H1 (cell line): ENCODE data around the gene SLC48A1. TPM values are rescaled to one million over a fixed set of nuclear protein-coding genes. Genes with fewer than 3 reads are reported as not detected.

Experiments used
- CTCF ChIA-PET: fragments of 300-600 bp; sonication (Branson Sonifier 250); formaldehyde crosslinking; loops from one replicate; lab custom pipeline; 2021; ENCODE audit not compliant: partially characterized antibody; lab: Charles Lee
- POLR2A ChIA-PET: fragments of 300-600 bp; sonication (Branson Sonifier 250); formaldehyde crosslinking; loops from one replicate; lab custom pipeline; 2021; ENCODE audit warnings: inconsistent platforms; ENCODE audit not compliant: partially characterized antibody; lab: Charles Lee
- DNase-seq, 2 experiments: peaks; one replicate each; pipeline versions ENCODE4 v3.0.0 to v3.0.0-alpha.2; 2010 to 2022; ENCODE audit warnings: low spot score in 2 of 2, low read depth in 1 of 2, mixed read lengths in 1 of 2
- FAIRE-seq: peaks from 2 replicates; lab custom pipeline; 2011; peaks lifted over from hg19 to GRCh38; lab: Jason Lieb, UNC
- H2AFZ ChIP-seq: 2 replicates; pipeline ENCODE4 v1.8.1; 2012; ENCODE audit warnings: low read length, inconsistent platforms
- H2AK5ac ChIP-seq: 2 replicates; pipeline ENCODE4 v1.6.1; 2013; ENCODE audit warnings: low read depth, low read length
- H2BK120ac ChIP-seq: replicated peaks from 2 replicates; pipeline ENCODE3; 2013; ENCODE audit warnings: low read depth, low read length, inconsistent platforms
- H2BK12ac ChIP-seq: 2 replicates; pipeline ENCODE4 v1.6.1; 2013; ENCODE audit warnings: low read depth, low read length
- H2BK15ac ChIP-seq: 2 replicates; pipeline ENCODE4 v1.6.1; 2013; ENCODE audit warnings: low read length
- H2BK20ac ChIP-seq: 2 replicates; pipeline ENCODE4 v1.6.1; 2013; ENCODE audit warnings: low read length
- H2BK5ac ChIP-seq: 2 replicates; pipeline ENCODE4 v1.6.1; 2013; ENCODE audit warnings: low read depth, low read length
- H3K14ac ChIP-seq: 2 replicates; pipeline ENCODE4 v1.6.1; 2013; ENCODE audit warnings: inconsistent platforms; ENCODE audit not compliant: insufficient read length
- H3K18ac ChIP-seq: 2 replicates; pipeline ENCODE4 v1.6.1; 2013; ENCODE audit warnings: low read length; ENCODE audit errors: extremely low read depth
- H3K23ac ChIP-seq: 2 replicates; pipeline ENCODE4 v1.6.1; 2013; ENCODE audit warnings: inconsistent platforms; ENCODE audit not compliant: insufficient read length
- H3K23me2 ChIP-seq: 2 replicates; pipeline ENCODE4 v1.6.1; 2013; ENCODE audit warnings: low read depth, low read length
- H3K27ac ChIP-seq: 2 replicates; pipeline ENCODE4 v1.6.1; 2011; ENCODE audit warnings: low read depth, low read length, inconsistent platforms
- H3K27me3 ChIP-seq, 4 experiments: replicated peaks in 1 of 4; 1 replicate in 1 of 4; 2 replicates in 3 of 4; pipeline versions ENCODE4 v1.6.1 to v1.8.1; 2011 to 2013; ENCODE audit warnings: low read length in 3 of 4, mild to moderate bottlenecking in 3 of 4, inconsistent platforms in 2 of 4, mixed read lengths in 2 of 4, moderate library complexity in 1 of 4; ENCODE audit not compliant: control insufficient read depth in 3 of 4, insufficient read depth in 3 of 4; ENCODE audit errors: extremely low read depth in 1 of 4
- H3K36me3 ChIP-seq, 4 experiments: 2 replicates each; pipeline versions ENCODE4 v1.6.1 to v1.8.1; 2011 to 2013; ENCODE audit warnings: mild to moderate bottlenecking in 4 of 4, low read length in 3 of 4, moderate library complexity in 2 of 4, control low read depth in 1 of 4, inconsistent platforms in 1 of 4; ENCODE audit not compliant: insufficient read depth in 4 of 4, control insufficient read depth in 2 of 4
- H3K4ac ChIP-seq: replicated peaks from 2 replicates; pipeline ENCODE3; 2013; ENCODE audit warnings: low read length, low read depth, mixed read lengths, inconsistent platforms; ENCODE audit not compliant: insufficient read length
- H3K4me1 ChIP-seq, 4 experiments: replicated peaks in 1 of 4; 1 replicate in 1 of 4; 2 replicates in 3 of 4; pipeline versions ENCODE4 v1.6.1 to v1.8.1; 2011 to 2013; ENCODE audit warnings: low read length in 3 of 4, inconsistent platforms in 2 of 4, mixed read lengths in 1 of 4; ENCODE audit not compliant: insufficient read depth in 4 of 4, control insufficient read depth in 3 of 4
- H3K4me2 ChIP-seq, 2 experiments: 2 replicates each; pipeline versions ENCODE4 v1.6.1 to v1.8.1; 2011 to 2013; ENCODE audit warnings: low read depth in 2 of 2, low read length in 2 of 2, control low read depth in 1 of 2, inconsistent platforms in 1 of 2, mild to moderate bottlenecking in 1 of 2; ENCODE audit not compliant: insufficient read depth in 1 of 2
- H3K4me3 ChIP-seq, 4 experiments: fragments of 200-600, 300-600 bp in 1 of 4; sonication (generic), shearing (Covaris generic), sonication (Bioruptor Twin) in 1 of 4; 2 replicates each; pipeline versions ENCODE4 v1.5.1 to v1.8.1; 2011 to 2016; ENCODE audit warnings: low read length in 4 of 4, low read depth in 3 of 4, control low read depth in 2 of 4, inconsistent platforms in 2 of 4, mild to moderate bottlenecking in 2 of 4, mixed read lengths in 1 of 4, moderate library complexity in 1 of 4; ENCODE audit not compliant: insufficient read depth in 2 of 4; ENCODE audit errors: extremely low read depth in 1 of 4
- H3K56ac ChIP-seq: replicated peaks from 2 replicates; pipeline ENCODE3; 2013; ENCODE audit warnings: low read depth, mild to moderate bottlenecking, mixed read lengths, low read length, inconsistent platforms; ENCODE audit not compliant: insufficient read length
- H3K79me1 ChIP-seq: 2 replicates; pipeline ENCODE4 v1.6.1; 2013; ENCODE audit warnings: low read depth, low read length, control low read depth
- H3K79me2 ChIP-seq, 2 experiments: 2 replicates each; pipeline versions ENCODE4 v1.6.1 to v1.8.1; 2012 to 2013; ENCODE audit warnings: low read length in 2 of 2, mild to moderate bottlenecking in 2 of 2, inconsistent platforms in 1 of 2; ENCODE audit not compliant: insufficient read depth in 2 of 2, control insufficient read depth in 1 of 2
- H3K9ac ChIP-seq, 4 experiments: replicated peaks in 1 of 4; 1 replicate in 1 of 4; 2 replicates in 3 of 4; pipeline versions ENCODE4 v1.6.1 to v1.8.1; 2011 to 2013; ENCODE audit warnings: low read depth in 3 of 4, low read length in 3 of 4, control low read depth in 2 of 4, mild to moderate bottlenecking in 2 of 4, moderate library complexity in 2 of 4, inconsistent platforms in 1 of 4; ENCODE audit errors: extremely low read depth in 1 of 4
- H3K9me3 ChIP-seq, 2 experiments: 2 replicates each; pipeline versions ENCODE4 v1.6.1 to v1.8.1; 2012 to 2013; ENCODE audit warnings: mild to moderate bottlenecking in 2 of 2, moderate library complexity in 2 of 2, control low read depth in 1 of 2, inconsistent platforms in 1 of 2, low read depth in 1 of 2, low read length in 1 of 2, mixed read lengths in 1 of 2; ENCODE audit not compliant: insufficient read depth in 2 of 2
- H4K20me1 ChIP-seq, 2 experiments: replicated peaks in 1 of 2; 2 replicates each; pipeline versions ENCODE3 to v1.8.1; 2011 to 2013; ENCODE audit warnings: inconsistent platforms in 2 of 2, low read length in 2 of 2, mild to moderate bottlenecking in 1 of 2; ENCODE audit not compliant: insufficient read depth in 2 of 2, control insufficient read depth in 1 of 2
- H4K5ac ChIP-seq: 2 replicates; pipeline ENCODE4 v1.6.1; 2013; ENCODE audit warnings: low read length, low read depth, mixed read lengths, inconsistent platforms; ENCODE audit not compliant: insufficient read length
- H4K8ac ChIP-seq: 2 replicates; pipeline ENCODE4 v1.8.0; 2013; ENCODE audit warnings: mild to moderate bottlenecking, moderate library complexity, low read length, inconsistent platforms; ENCODE audit not compliant: insufficient read depth; ENCODE audit errors: extremely low read depth
- H4K91ac ChIP-seq: replicated peaks from 2 replicates; pipeline ENCODE3; 2013; ENCODE audit warnings: low read length, mixed read lengths, inconsistent platforms; ENCODE audit not compliant: insufficient read length
- HDAC6 ChIP-seq: IDR thresholded peaks from one replicate; pipeline ENCODE4 v1.7.1; 2012; ENCODE audit warnings: low read depth, mild to moderate bottlenecking, inconsistent platforms, low read length, moderate library complexity
- MAFK ChIP-seq: IDR thresholded peaks from 2 replicates; pipeline ENCODE4 v1.6.1; 2012; ENCODE audit warnings: low read depth, mild to moderate bottlenecking, improper control_type of control experiment, low read length
- RNF2 ChIP-seq: fragments of 200-900, 300-1000 bp; sonication (generic); IDR thresholded peaks from 2 replicates; pipeline ENCODE4 v1.7.1; 2016; ENCODE audit warnings: borderline replicate concordance, low read depth, mild to moderate bottlenecking, antibody characterized with exemption, low read length; ENCODE audit not compliant: poor library complexity, severe bottlenecking; ENCODE audit errors: missing control alignments
- SAP30 ChIP-seq: fragments of 300-600 bp; sonication (generic); IDR thresholded peaks from 2 replicates; pipeline ENCODE4 v1.7.1; 2012; ENCODE audit warnings: low read length, moderate library complexity, mild to moderate bottlenecking, inconsistent platforms; ENCODE audit not compliant: insufficient read depth, insufficient replicate concordance
- SP4 ChIP-seq: IDR thresholded peaks from 2 replicates; pipeline ENCODE4 v1.6.1; 2012; ENCODE audit warnings: low read length, inconsistent platforms
- SUZ12 ChIP-seq: fragments of 200-600 bp; sonication (generic); IDR thresholded peaks from 2 replicates; pipeline ENCODE4 v1.6.1; 2012; ENCODE audit warnings: mild to moderate bottlenecking, inconsistent platforms, low read length, moderate library complexity, mixed read lengths
- ZNF274 ChIP-seq: IDR thresholded peaks from 2 replicates; pipeline ENCODE4 v1.7.0; 2012; ENCODE audit warnings: low read length, borderline replicate concordance; ENCODE audit errors: extremely low read depth
- WGBS, 2 experiments: shearing (Covaris generic) in 1 of 2; methylation state at CpG; one replicate each; pipeline versions ENCODE4 v1.1.6 to v1.1.7; 2013 to 2015; ENCODE audit warnings: low lambda C conversion rate in 2 of 2, mixed read lengths in 2 of 2, inconsistent platforms in 1 of 2, low coverage in 1 of 2, missing lambda C conversion rate in 1 of 2; ENCODE audit not compliant: insufficient replicate concordance in 2 of 2, insufficient coverage in 1 of 2, insufficient read length in 1 of 2; ENCODE audit errors: extremely low coverage in 1 of 2, missing lambda C conversion rate in 1 of 2; 5-methylcytosine and 5-hydroxymethylcytosine counted together
- polyA plus RNA-seq, 7 experiments: library from polyadenylated mRNA; depleted of rRNA in 3 of 7; stranded (reverse) in 5 of 7; unstranded in 2 of 7; fragments of >200 nt in 5 of 7; fragments of 200-250 nt in 2 of 7; gene quantifications; 1 replicate in 5 of 7; 2 replicates in 1 of 7; 4 replicates in 1 of 7; pipeline versions ENCODE4 v1.2.1 to v1.2.3, GENCODE V29; 2011 to 2013; ENCODE audit warnings: missing spikeins in 2 of 7, mixed read lengths in 2 of 7
- total RNA-seq: library from RNA; stranded (reverse); fragmentation: NEBNext Ultra II Directional; extraction: Animal tissue kit (Norgen Biotek cat#: 25700); gene quantifications from 2 replicates; pipeline ENCODE4 v1.2.1, GENCODE V29; 2021

The SLC48A1 gene
- total and polyA plus RNA-seq, 2 of the 8 experiments (the other 6 are each of a cell fraction or from before 2014, with no cell fraction given) = 9.5 to 14.1 TPM

- H3K4me1 ChIP-seq = peaks cover 9 to 21% (median 13%) of the 10 kb centered on the region in 4 experiments
- no peak overlapping the region for H3K14ac ChIP-seq
- H4K5ac ChIP-seq = no peak overlapping the region
- no peak overlapping the region for H3K4ac ChIP-seq
- H2AK5ac ChIP-seq = no peak overlapping the region
- peaks cover 0 to 2% (median 0%) of the 10 kb centered on the region in 4 experiments; a peak in 2 of 7 replicates for H3K27me3 ChIP-seq
- WGBS, 2 experiments = 19% methylated on average over 3 of the region's 10 CpGs; no CpG with 5 or more reads in 1 of the 2 experiments
- H2BK120ac ChIP-seq = no peak overlapping the region
- H3K4me3 ChIP-seq = peak overlapping the region; percentile 32 to 72 (median 45)
- H3K4me2 ChIP-seq = peak overlapping the region; percentile 59 to 77
- H3K18ac ChIP-seq = peak overlapping the region; percentile 78
- H3K36me3 ChIP-seq = no peaks in the 10 kb centered on the region
- FAIRE-seq = no peak
- H3K9ac ChIP-seq = peak overlapping the region in 1 of 4 experiments; percentile 19; a peak in 2 of 7 replicates
- no peak overlapping the region for H3K27ac ChIP-seq
- peak overlapping the region; percentile 96; the same call in 1 of the 2 replicates for H2BK12ac ChIP-seq
- ChIA-PET POLR2A (interaction anchor here (0.8 to 5.6 kb wide), 10 partner anchors 11 to 29 kb away, joined by 3 to 78 read pairs (median 4); partner anchors contain the start of gene SLC48A1), CTCF (interaction anchor here (0.9 to 64.6 kb wide), 15 partner anchors 21 to 283 kb away, joined by 3 to 2442 read pairs (median 5); partner anchors contain the start of genes ENDOU and SLC48A1)
- 0 out of 2 replicates have a peak overlapping the region, but pooled peaks have one; percentile 29 for H2BK15ac ChIP-seq
- no peak for DNase-seq
- no peaks in the 10 kb centered on the region for H3K79me2 ChIP-seq
- H3K23me2 ChIP-seq = peaks cover 8% of the 10 kb centered on the region; the same call in 1 of the 2 replicates
- peak overlapping the region; percentile 13; the same call in 1 of the 2 replicates for H2AFZ ChIP-seq
- H3K23ac ChIP-seq = no peak overlapping the region
- H2BK20ac ChIP-seq = no peak overlapping the region
- H3K79me1 ChIP-seq = no peaks in the 10 kb centered on the region
- no peak for TF ChIP-seq HDAC6
- TF ChIP-seq MAFK = no peak
- no peak for TF ChIP-seq ZNF274
- no peak for TF ChIP-seq SUZ12
- TF ChIP-seq RNF2 = no peak
- no peak for TF ChIP-seq SAP30
- TF ChIP-seq SP4 = no peak
- no peaks in the 10 kb centered on the region for H4K20me1 ChIP-seq
- H2BK5ac ChIP-seq = peak overlapping the region; percentile 52; the same call in 1 of the 2 replicates
- H4K91ac ChIP-seq = no peak overlapping the region
- no peaks in the 10 kb centered on the region for H3K9me3 ChIP-seq
- H4K8ac ChIP-seq = no peak overlapping the region; the same call in 1 of the 2 replicates
- H3K56ac ChIP-seq = no peak overlapping the region
Measured at GRCh38 chr12:47758584-47758833, 14.5 kb upstream of the SLC48A1 start.
